COLO668 (cell line): ENCODE data around the gene TMIGD2.
A peak's percentile ranks its signal among the peaks of the same experiment; 100 is the strongest.
"Not testable (repeated sequence)": the region's sequence is repeated elsewhere in the genome, so short reads cannot be mapped to it uniquely, and the experiment has no call there.

Experiments
- DNase-seq: peaks from one replicate; lab custom pipeline; 2025; ENCODE audit not compliant: unreplicated experiment; lab: John Stamatoyannopoulos, UW

The TMIGD2 gene, protein sequence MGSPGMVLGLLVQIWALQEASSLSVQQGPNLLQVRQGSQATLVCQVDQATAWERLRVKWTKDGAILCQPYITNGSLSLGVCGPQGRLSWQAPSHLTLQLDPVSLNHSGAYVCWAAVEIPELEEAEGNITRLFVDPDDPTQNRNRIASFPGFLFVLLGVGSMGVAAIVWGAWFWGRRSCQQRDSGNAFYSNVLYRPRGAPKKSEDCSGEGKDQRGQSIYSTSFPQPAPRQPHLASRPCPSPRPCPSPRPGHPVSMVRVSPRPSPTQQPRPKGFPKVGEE

GRCh38 chr19:4302243-4302640 lies at the start of gene TMIGD2:
Gene TMIGD2 (minus strand): TSS chr19:4302389. CDS start chr19:4302385, 4 bp downstream.
- DNase-seq = no peak

DNA sequence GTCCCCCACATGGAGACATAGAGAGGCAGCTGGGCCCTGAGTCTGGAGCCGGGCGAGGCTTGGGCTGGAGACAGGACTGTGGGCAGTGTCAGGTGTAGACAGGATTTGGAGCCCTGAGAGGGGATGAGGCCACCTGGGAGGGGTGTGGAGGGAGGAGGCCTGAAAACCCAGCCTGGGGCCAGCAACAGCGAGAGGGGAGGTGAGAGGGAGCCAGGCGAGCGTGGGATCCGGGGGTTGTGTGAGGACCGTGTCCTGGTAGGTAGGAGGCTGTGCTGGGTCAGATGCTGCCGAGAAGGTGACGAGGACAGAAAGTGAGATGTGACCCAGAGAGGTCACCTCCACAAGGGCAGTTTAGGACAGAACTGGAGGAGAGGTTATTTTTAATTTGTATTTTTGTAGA lies 48.5 kb upstream of the TMIGD2 start:
- DNase-seq = no peak

DNA sequence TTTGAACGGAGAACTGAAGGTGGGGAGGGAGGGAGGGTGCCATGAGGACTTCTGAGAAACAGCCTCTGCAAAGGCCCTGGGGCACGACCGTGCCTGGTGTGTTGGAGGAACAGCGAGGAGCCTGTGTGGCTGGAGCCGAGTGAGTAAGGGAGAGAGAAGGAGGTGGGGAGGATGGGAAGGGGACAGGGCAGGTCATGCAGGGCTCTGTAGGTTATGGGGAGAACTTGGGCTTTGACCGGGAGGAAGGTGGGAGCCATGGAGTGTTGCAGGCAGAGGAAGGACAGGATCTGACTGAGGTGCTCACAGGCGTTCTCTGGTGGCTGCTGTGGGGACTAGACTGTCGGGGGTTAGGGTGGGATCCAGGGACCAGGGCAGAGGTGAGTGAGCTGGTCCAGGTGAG lies 47.9 kb upstream of the TMIGD2 start:
- DNase-seq = no peak

DNA sequence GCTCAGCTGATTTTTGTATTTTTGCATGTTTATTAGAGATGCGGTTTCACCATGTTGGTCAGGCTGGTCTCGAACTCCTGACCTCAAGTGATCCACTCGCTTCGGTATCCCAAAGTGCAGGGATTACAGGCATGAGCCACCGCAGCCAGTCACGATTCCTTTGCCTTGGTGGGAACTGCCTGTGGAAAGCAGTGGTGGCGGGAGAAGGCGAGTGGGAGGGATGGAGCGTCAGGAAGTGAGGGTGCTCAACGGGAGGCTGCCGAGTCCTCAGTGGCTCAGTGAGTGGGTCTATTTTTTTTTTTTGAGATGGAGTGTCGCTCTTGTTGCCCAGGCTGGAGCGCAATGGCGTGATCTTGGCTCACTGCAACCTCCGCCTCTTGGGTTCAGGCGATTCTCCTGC lies 47.0 kb upstream of the TMIGD2 start:
- not testable (repeated sequence) for DNase-seq

DNA sequence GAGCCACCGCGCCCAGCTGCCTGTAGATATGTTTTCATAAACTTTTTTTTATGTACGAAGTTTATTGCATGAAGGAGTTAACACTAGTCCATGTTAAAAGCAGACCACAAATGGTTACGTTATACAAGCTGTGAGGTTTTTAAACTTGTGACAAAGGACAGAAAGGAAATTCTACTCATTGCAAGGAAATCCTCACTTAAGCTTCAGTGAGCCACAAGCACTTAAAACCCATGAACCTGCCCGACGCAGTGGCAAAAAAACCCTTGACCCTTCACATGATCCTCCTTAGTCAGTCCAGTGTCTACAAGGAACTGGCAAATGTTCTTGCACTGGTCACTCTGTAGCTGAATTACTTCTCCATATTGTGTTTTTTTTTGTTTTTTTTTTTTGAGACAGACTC lies 45.3 kb upstream of the TMIGD2 start:
- no peak for DNase-seq

DNA sequence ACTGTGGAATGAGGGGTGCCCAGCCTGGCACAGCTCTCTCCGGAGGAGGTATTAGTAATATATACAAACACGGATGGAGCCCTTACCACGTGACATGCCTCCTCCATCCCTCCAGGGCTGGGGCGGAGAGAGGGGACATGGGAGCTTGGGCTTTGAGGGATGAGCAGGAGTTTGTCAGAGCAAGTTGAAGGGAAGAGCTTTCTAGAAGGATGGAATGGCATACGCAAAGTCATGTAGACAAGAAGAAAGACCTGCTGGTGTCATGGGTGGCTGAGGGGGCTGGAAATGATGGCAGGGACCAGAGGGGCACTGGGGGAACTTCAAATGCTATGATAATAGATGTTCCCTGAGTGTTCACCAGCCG lies 43.8 kb upstream of the TMIGD2 start:
- DNase-seq = no peak

- DNase-seq = no peak
Measured at GRCh38 chr19:4345342-4346019, 43.3 kb upstream of the TMIGD2 start.

DNA sequence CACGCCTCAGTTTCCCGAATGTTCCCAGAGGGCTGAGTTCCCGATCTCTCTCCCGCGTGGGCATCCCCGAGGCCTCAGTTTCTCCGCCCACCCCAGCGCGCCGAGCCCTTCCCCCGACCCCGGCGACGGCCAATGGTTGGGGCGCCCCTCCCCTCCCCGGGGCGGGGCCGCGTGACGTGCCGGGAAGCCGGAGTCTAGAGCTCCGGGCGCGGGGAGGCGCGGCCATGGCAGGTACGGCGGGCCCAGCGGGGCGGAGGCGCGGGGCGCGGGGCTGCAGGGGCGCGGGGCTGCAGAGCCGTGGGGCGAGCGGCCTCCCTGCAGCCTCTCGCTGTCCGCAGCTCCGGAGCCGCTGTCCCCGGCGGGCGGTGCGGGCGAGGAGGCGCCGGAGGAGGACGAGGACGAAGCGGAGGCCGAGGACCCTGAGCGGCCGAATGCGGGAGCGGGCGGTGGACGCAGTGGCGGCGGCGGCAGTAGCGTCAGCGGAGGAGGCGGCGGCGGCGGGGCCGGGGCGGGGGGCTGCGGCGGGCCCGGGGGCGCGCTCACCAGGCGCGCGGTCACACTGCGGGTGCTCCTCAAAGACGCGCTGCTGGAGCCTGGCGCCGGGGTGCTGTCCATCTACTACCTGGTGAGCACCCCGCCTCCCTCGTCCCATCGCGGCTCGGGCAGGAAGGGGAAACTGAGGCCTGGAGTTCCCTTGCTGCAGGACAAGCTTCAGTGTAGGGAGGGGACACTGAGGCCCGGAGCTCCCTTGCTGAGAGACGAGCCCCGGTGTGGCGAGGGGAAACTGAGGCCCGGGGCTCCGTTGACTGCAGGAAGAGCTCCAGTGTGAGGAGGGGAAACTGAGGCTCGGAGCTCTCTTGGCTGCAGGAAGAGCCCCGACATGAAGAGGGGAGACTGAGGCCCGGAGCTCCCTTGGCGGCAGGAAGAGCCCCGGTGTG lies 41.5 kb upstream of the TMIGD2 start, which contains the start of gene MPND:
Gene MPND (plus strand): TSS at position 193 of the 938 bp plus-strand sequence. CDS start 32 bp downstream, at position 225.
- DNase-seq = peak; percentile 92

GRCh38 chr19:4342615-4343369 lies 40.6 kb upstream of the TMIGD2 start:
- peak; percentile 96 for DNase-seq

DNA sequence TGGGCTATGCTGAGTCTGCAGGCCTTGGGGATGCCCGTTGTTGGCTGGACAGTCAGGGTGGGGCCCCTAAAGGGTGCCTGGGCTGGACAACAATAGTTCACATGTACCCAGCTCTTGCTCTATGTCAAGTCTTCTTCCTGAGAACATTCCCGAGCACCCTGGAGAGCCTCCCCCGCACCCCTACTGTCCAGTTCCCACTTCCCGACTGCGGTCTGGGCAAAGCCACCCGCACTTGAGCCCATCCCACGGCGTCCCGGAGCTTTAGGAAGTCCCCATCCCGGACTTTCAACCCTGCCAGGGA lies 40.1 kb upstream of the TMIGD2 start:
- no peak for DNase-seq

GRCh38 chr19:4338441-4339355 lies 36.5 kb upstream of the TMIGD2 start, which contains the start of gene STAP2:
Gene STAP2 (minus strand): TSS chr19:4338827. CDS start chr19:4338753, 74 bp downstream.
- DNase-seq = peak; percentile 78

DNA sequence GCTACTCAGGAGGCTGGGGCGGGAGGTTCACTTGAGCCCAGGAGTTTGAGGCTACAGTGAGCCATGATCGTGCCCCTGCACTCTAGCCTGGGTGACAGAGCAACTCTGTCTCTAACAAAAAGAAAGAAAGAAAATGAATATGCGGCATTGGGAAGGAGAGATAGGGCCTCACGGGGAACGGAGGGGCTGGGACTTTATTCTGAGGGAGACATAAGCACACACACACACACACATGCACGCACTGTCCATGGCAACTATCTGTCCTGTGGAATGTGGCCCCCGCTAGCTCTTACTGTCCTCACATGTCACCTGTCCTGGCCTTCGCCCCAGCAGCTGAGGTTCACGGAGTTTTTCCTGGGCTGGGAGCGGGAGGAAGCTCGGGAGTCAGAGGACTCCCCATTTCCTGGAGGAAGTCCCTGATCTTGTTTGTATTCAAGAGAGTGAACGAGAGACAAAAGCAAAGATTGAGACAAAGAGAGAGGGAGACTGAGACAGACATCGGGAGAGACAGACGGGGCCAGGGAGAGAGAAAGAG lies 35.8 kb upstream of the TMIGD2 start:
- DNase-seq = peak; percentile 29

DNA sequence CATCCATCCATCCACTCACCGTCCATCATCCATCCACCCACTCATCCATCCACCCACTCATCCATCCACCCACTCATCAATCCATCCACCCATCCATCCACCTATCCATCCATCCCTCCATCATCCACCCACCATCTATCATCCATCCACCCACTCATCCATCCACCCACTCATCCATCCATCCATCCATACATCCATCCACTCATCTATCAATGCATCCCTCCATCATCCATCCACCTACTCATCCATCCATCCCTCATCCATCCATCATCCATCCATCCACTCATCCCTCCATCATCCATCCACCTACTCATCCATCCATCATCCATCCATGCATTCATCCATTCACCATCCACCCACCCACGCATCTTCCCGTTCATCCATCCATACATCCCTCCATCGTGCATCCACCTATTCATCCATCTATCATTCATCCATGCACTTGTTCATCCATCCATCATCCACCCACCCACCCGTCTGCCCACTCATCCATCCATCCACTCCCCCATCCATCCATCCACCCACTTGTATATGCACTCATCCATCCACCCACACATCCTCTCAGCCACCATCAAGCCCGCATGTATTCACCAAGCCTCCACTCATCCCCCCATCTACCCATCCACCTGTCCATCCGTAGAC lies 32.9 kb upstream of the TMIGD2 start:
- no peak for DNase-seq

DNA sequence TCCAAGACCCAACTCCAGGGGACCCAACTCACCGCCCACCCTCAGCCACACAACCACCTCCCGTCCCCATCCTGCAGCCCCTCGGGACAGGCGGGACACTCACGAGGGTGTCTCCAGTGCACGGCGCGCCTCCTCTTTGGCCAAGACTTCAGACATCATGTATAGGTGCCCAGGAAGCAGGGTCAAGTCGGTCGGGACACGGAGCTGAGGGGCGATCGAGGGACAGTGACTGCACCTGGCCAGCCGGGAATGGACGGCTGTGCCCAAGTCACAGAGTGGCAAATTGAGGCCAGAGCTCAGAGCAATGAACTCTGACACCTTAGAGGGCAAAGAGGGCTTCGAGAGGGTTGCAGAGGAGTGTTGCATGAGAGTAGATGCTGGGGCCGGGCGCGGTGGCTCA lies 27.7 kb upstream of the TMIGD2 start:
- DNase-seq = no peak

GRCh38 chr19:4328991-4329681 lies 26.9 kb upstream of the TMIGD2 start:
- not testable (repeated sequence) for DNase-seq

GRCh38 chr19:4328243-4328990 lies 26.2 kb upstream of the TMIGD2 start:
- no peak for DNase-seq

DNA sequence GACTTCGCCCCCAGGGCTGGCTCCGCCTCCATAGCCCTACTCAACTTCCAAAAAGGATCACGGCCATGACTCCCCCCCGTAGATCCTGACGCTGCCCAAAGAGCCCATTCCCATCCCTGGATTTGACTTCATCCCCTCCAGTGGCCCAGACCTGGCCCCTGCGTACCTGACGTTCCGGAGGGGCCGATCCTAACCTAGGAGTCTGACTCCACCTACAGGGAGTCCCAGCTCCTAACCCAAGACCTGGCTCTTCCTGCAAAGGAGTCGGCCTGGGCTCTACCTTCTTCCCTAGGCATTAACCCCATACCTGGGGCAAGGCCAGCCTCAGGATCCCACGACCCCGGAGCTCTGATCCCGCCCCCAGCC lies 25.7 kb upstream of the TMIGD2 start:
- DNase-seq = no peak
